Bronchial epithelial cell (primary cell): Measurements from ENCODE around the gene FAM117A. TPM values are rescaled to one million over a fixed set of nuclear protein-coding genes. Genes with fewer than 3 reads are reported as not detected.

Experiments
- DNase-seq: peaks from one replicate; pipeline ENCODE4 v3.0.0-alpha.2; 2010; ENCODE audit warnings: low read depth
- FAIRE-seq: peaks from 2 replicates; lab custom pipeline; 2011; peaks lifted over from hg19 to GRCh38; lab: Jason Lieb, UNC
- H3K27me3 ChIP-seq: 2 replicates; pipeline ENCODE4 v1.5.1; 2011; ENCODE audit warnings: low read length; ENCODE audit not compliant: control insufficient read depth, insufficient read depth
- H3K36me3 ChIP-seq: 2 replicates; pipeline ENCODE4 v1.5.1; 2011; ENCODE audit warnings: low read length; ENCODE audit not compliant: control insufficient read depth, insufficient read depth
- H3K4me3 ChIP-seq: 2 replicates; pipeline ENCODE4 v1.5.1; 2011; ENCODE audit warnings: mild to moderate bottlenecking, low read depth, low read length, control low read depth
- total RNA-seq: library from RNA; depleted of rRNA; stranded (reverse); fragments of >200 nt; gene quantifications from 2 replicates; pipeline ENCODE4 v1.2.1, GENCODE V29; 2014
- TF ChIP-seq, protein P1 (sequence below): IDR thresholded peaks from 2 replicates; pipeline ENCODE4 v1.5.1; 2011; ENCODE audit warnings: mild to moderate bottlenecking, moderate library complexity, low read length, control low read depth, inconsistent platforms; ENCODE audit not compliant: insufficient read depth, severe bottlenecking

Gene FAM117A
- total RNA-seq, 1 donor from 2014 or later: 0.53 TPM

GRCh38 chr17:49703557-49704277, 60.2 kb downstream of the FAM117A start:
- Histone ChIP-seq H3K4me3 (no peak overlapping the region), H3K27me3 (no peaks in the 10 kb centered on the region), H3K36me3 (peaks cover 18% of the 10 kb centered on the region)
- TF ChIP-seq, protein P1, sequence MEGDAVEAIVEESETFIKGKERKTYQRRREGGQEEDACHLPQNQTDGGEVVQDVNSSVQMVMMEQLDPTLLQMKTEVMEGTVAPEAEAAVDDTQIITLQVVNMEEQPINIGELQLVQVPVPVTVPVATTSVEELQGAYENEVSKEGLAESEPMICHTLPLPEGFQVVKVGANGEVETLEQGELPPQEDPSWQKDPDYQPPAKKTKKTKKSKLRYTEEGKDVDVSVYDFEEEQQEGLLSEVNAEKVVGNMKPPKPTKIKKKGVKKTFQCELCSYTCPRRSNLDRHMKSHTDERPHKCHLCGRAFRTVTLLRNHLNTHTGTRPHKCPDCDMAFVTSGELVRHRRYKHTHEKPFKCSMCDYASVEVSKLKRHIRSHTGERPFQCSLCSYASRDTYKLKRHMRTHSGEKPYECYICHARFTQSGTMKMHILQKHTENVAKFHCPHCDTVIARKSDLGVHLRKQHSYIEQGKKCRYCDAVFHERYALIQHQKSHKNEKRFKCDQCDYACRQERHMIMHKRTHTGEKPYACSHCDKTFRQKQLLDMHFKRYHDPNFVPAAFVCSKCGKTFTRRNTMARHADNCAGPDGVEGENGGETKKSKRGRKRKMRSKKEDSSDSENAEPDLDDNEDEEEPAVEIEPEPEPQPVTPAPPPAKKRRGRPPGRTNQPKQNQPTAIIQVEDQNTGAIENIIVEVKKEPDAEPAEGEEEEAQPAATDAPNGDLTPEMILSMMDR: peak; percentile 73
- DNase-seq (peak; percentile 36), FAIRE-seq (peak; percentile 52)

- no peaks in the 10 kb centered on the region for H3K27me3 ChIP-seq
- no peak for FAIRE-seq
- DNase-seq: no peak
- no peak overlapping the region for H3K4me3 ChIP-seq
- TF ChIP-seq, protein P1: no peak
- H3K36me3 ChIP-seq: peaks cover 18% of the 10 kb centered on the region
Observed at GRCh38 chr17:49700960-49701359, 63.0 kb downstream of the FAM117A start.

GRCh38 chr17:49699966-49700575, 63.9 kb downstream of the FAM117A start:
- no peak for DNase-seq
- TF ChIP-seq, protein P1: no peak
- FAIRE-seq: no peak
- Histone ChIP-seq H3K36me3 (peaks cover 17% of the 10 kb centered on the region), H3K27me3 (no peaks in the 10 kb centered on the region), H3K4me3 (no peak overlapping the region)

DNA sequence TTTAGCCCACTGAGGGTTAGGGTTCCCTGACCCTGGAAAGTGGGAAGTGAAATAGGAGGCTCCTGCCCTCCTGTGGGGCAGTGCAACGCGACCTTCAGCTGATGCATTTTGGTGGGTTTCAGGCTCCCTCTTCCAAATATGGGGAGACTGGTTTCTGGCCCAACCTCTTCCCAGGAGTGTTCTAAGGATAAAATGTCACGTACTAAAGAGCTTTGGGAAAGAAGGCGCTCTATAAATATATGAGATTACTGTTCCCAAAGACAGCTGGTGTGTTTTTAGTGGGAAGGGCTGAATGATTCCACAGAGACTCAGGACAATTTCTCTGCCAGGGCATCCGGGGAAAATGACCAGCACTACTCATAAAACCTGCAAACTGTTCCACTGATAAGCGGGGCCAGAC, 65.9 kb downstream of the FAM117A start:
- TF ChIP-seq, protein P1: no peak
- Histone ChIP-seq H3K4me3 (no peak overlapping the region), H3K36me3 (peaks cover 9% of the 10 kb centered on the region), H3K27me3 (no peaks in the 10 kb centered on the region)
- no peak for DNase-seq
- FAIRE-seq: no peak

GRCh38 chr17:49696233-49696761, 67.6 kb downstream of the FAM117A start:
- TF ChIP-seq, protein P1: no peak
- FAIRE-seq (no peak), DNase-seq (no peak)
- no peaks in the 10 kb centered on the region for H3K27me3 ChIP-seq
- peaks cover 4% of the 10 kb centered on the region for H3K36me3 ChIP-seq
- no peak overlapping the region for H3K4me3 ChIP-seq
